Stimulated activated CD8-positive, alpha-beta memory T cell treated with anti-CD3 and anti-CD28 coated beads, Interleukin-12 subunit alpha, Interleukin-12 subunit beta, amount 100 ng/mL, for 1 hour (primary cell): ENCODE measurements around the gene IFT81.
"Not testable (repeated sequence)": the region's sequence is repeated elsewhere in the genome, so short reads cannot be mapped to it uniquely, and the experiment has no call there.

Source experiments
- DNase-seq: peaks from one replicate; pipeline ENCODE4 v3.0.0-alpha.2; 2020; ENCODE audit warnings: low read depth

Gene IFT81

GRCh38 chr12:110124269-110124995, at the start of gene IFT81:
TSS of gene IFT81 (plus strand) at chr12:110124357. CDS start at chr12:110127381, 3,024 bp downstream.
- peak; percentile 96 for DNase-seq

- DNase-seq: no peak
Observed at GRCh38 chr12:110075880-110076279, 48.3 kb upstream of the IFT81 start.

- no peak for DNase-seq
Observed at GRCh38 chr12:110077800-110078199, 46.4 kb upstream of the IFT81 start.

GRCh38 chr12:110079477-110080400, 44.4 kb upstream of the IFT81 start:
- DNase-seq: peak; percentile 50

- no peak for DNase-seq
Observed at GRCh38 chr12:110080410-110080809, 43.7 kb upstream of the IFT81 start.

- DNase-seq: no peak
Observed at GRCh38 chr12:110084314-110085015, 39.7 kb upstream of the IFT81 start.

- not testable (repeated sequence) for DNase-seq
Observed at GRCh38 chr12:110088216-110088615, 35.9 kb upstream of the IFT81 start.

GRCh38 chr12:110088936-110089335, 35.2 kb upstream of the IFT81 start:
- DNase-seq: no peak

- DNase-seq: no peak
Observed at GRCh38 chr12:110090266-110091135, 33.7 kb upstream of the IFT81 start.

GRCh38 chr12:110091136-110091711, 32.9 kb upstream of the IFT81 start:
- no peak for DNase-seq

GRCh38 chr12:110093631-110094311, 30.4 kb upstream of the IFT81 start:
- no peak for DNase-seq

GRCh38 chr12:110100315-110100970, 23.7 kb upstream of the IFT81 start:
- peak; percentile 48 for DNase-seq

- no peak for DNase-seq
Observed at GRCh38 chr12:110102255-110102654, 21.9 kb upstream of the IFT81 start.

- DNase-seq: no peak
Observed at GRCh38 chr12:110104188-110105094, 19.7 kb upstream of the IFT81 start.

- DNase-seq: no peak
Observed at GRCh38 chr12:110105159-110105558, 19.0 kb upstream of the IFT81 start.

GRCh38 chr12:110105986-110106385, 18.2 kb upstream of the IFT81 start:
- no peak for DNase-seq

GRCh38 chr12:110107369-110108281, 16.5 kb upstream of the IFT81 start:
- DNase-seq: no peak
